MG63 (cell line): ENCODE data around the gene UNC13A. TPM values are rescaled to one million over a fixed set of nuclear protein-coding genes. Genes with fewer than 3 reads are reported as not detected.
A peak's percentile ranks its signal among the peaks of the same experiment; 100 is the strongest.
"Not testable (repeated sequence)": the region's sequence is repeated elsewhere in the genome, so short reads cannot be mapped to it uniquely, and the experiment has no call there.

Experiments used
- DNase-seq: peaks from one replicate; pipeline ENCODE4 v3.0.0-alpha.2; 2020
- H3K27me3 ChIP-seq: fragments of 250-450 bp; sonication (Bioruptor Pico); 2 replicates; pipeline ENCODE4 v1.5.1; 2020; ENCODE audit warnings: mild to moderate bottlenecking, moderate library complexity
- H3K36me3 ChIP-seq: fragments of 250-450 bp; sonication (Bioruptor Pico); 2 replicates; pipeline ENCODE4 v1.5.1; 2020; ENCODE audit warnings: mild to moderate bottlenecking, moderate library complexity
- H3K4me3 ChIP-seq: fragments of 250-450 bp; sonication (Bioruptor Pico); 2 replicates; pipeline ENCODE4 v1.5.1; 2020; ENCODE audit warnings: mild to moderate bottlenecking, moderate library complexity
- H3K9me3 ChIP-seq: fragments of 250-450 bp; sonication (Bioruptor Pico); 2 replicates; pipeline ENCODE4 v1.5.1; 2020; ENCODE audit warnings: mild to moderate bottlenecking, moderate library complexity
- total RNA-seq: library from RNA; depleted of rRNA; stranded (reverse); fragments of >200 nt; shearing (Covaris generic); gene quantifications from 2 replicates; pipeline ENCODE4 v1.2.3, GENCODE V29; 2014; ENCODE audit warnings: low replicate concordance

UNC13A gene
- total RNA-seq, 1 experiment from 2014 or later = 0.10 TPM

DNA sequence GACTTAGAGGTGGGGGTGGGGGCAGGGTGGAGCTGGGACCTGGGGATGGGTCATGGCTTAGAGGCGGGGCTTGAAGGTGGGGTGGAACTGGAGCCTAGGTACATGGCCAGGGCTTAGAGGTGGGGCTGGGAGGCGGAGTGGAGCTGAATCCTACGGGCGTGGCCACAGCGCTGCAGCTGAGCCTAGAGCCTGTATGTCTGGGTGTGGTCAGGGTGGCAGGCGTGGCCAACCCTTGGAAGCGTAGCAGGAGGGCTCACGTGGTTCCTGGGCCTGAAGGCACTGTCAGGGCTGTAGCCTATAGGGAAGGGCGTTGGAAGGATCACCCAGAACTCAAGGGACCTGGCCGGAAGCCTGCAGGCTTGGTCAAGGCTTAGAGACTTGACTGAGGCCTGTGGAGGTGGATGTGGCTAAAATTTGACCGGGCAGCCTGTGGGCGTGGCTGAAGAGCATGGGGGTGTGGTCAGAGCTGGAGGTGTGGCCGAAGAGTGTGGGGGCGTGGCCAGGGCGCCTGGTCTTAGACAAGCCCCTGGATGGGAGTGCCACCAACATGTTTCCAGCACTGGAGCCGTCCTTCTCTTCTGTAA lies 108.4 kb downstream of the UNC13A start:
- H3K27me3 ChIP-seq = no peaks in the 10 kb centered on the region
- DNase-seq = peak; percentile 48
- peaks cover 64% of the 10 kb centered on the region for H3K36me3 ChIP-seq
- H3K9me3 ChIP-seq = no peaks in the 10 kb centered on the region
- no peak overlapping the region for H3K4me3 ChIP-seq

DNA sequence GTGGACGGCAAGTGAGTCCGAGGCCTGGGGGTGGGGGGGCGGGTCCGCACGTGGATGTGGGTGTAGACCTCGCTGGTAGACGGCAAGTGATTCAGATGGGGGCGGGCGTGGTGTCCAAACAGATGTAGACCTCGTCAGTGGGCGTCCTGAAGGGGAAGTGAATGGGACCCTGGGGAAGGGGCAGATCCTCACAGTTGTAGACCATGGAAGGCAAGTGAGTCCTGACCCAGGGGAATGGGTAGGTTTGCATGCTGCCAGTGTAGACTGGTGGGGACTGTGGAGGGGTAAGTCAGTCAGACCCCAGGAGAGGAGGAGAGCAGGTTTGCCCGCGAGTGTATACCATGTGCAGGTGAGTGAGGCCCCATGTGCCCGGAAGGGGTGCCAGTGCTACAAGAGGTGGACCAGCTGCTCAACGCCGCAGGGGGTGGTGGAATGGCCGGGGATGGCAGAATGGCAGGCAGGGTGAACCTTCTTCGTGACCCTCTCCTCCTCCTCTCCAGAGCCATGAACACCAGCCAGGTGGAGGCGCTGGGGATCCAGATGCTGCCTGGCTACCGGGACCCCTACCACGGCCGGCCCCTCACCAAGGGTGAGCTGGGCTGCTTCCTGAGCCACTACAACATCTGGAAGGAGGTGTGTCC lies 110.6 kb downstream of the UNC13A start:
- no peak for DNase-seq
- peaks cover 78% of the 10 kb centered on the region for H3K36me3 ChIP-seq
- no peak overlapping the region for H3K4me3 ChIP-seq
- H3K27me3 ChIP-seq = no peaks in the 10 kb centered on the region
- H3K9me3 ChIP-seq = no peaks in the 10 kb centered on the region

DNA sequence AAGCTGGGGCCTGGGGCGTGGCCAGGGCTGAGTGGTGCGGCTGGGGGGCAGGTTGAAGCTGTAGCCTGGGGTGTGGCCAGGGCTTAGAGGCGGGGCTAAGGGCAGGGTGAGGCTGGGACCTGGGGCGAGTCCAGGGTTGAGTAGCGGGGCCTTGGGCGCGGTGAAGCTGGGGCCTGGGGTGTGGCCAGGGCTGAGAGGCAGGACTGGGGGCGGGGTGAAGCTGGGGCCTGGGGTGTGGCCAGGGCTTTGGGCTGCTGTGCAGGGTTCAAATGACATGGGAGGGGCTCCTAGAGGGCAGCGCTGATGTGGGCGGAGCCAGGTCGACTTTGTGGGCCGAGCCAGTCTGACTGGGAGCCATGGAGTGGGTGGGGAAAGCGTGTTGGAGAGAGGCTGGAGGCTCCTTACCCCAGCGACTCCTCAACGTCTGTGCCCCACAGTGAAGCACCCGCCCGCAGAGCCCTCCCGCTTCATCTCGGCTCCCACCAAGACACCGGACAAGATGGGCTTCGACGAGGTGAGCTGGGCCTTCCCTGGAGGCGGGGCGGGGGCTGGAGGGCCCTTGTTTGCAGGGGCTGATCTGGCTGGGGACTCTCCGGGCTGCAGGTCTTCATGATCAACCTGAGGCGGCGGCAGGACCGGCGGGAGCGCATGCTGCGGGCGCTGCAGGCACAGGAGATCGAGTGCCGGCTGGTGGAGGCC lies 111.2 kb downstream of the UNC13A start:
- H3K36me3 ChIP-seq = peaks cover 84% of the 10 kb centered on the region
- H3K9me3 ChIP-seq = no peaks in the 10 kb centered on the region
- H3K4me3 ChIP-seq = no peak overlapping the region
- no peaks in the 10 kb centered on the region for H3K27me3 ChIP-seq
- DNase-seq = peak; percentile 48

DNA sequence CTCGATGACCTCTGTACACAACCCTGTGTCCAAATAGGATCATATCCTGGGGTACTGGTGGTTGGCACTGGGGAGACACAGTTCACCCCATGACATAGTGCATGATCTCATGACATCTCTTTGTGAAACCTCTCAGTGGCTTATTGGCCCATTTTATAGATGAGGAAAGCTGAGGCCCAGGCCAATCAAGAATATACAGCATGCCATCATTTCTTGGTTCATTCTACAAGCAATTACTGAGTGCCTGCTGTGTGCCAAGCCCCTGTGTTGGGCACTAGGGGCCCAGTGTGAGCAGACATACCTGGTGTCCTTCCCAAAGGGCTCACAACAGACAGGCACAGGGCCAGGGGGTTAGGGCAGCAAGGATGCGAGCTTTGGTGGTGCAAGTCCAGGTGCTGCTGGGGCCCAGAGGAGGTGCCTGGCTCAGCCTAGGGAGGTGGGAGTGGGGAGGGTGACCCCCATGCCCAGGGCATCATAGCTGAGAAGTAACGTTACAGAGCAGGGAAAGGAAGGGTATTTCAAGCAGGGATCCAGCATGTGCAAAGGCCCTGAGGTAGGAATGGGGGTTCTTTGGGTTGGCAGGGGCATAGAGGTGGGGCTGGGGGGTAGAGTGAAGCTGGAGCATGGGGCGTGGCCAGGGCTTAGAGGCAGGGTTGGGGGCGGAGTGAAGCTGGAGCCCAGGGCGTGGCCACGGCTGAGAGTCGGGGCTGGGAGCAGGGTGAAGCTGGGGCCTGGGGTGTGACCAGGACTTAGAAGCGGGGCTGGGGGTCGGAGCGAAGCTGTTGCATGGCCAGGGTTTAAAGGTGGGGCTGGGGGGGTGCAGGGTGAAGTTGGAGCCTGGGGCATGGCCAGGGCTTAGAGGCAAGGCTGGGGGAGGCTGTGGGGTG lies 112.0 kb downstream of the UNC13A start:
- Histone ChIP-seq H3K4me3 (no peak overlapping the region), H3K9me3 (no peaks in the 10 kb centered on the region), H3K27me3 (no peaks in the 10 kb centered on the region), H3K36me3 (peaks cover 80% of the 10 kb centered on the region)
- peak; percentile 30 for DNase-seq

DNA sequence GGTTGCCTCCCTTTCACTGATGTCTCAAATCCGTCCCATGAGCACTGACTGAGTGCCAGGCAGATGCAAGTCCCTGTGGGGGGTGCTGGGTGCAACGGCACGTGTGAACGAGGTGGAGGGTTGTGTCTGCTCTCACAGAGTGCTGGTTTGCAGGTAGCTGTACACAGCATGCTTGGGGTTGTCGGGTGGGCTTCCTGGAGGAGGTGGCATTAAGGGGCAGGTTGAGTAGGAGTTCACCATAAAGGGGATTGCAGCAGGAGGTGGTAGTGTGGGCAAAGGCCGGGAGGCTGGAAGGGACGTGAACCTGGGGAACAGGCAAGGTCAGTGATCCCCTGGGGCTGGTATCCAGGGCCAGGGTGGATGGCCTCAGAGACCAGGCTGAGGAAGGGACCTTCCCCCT lies 115.5 kb downstream of the UNC13A start:
- no peak for DNase-seq
- peaks cover 84% of the 10 kb centered on the region for H3K36me3 ChIP-seq
- H3K4me3 ChIP-seq = no peak overlapping the region
- no peaks in the 10 kb centered on the region for H3K9me3 ChIP-seq
- H3K27me3 ChIP-seq = no peaks in the 10 kb centered on the region

GRCh38 chr19:17570791-17571190 lies 117.4 kb downstream of the UNC13A start:
- H3K36me3 ChIP-seq = peaks cover 89% of the 10 kb centered on the region
- H3K9me3 ChIP-seq = no peaks in the 10 kb centered on the region
- H3K4me3 ChIP-seq = no peak overlapping the region
- no peaks in the 10 kb centered on the region for H3K27me3 ChIP-seq
- no peak for DNase-seq

DNA sequence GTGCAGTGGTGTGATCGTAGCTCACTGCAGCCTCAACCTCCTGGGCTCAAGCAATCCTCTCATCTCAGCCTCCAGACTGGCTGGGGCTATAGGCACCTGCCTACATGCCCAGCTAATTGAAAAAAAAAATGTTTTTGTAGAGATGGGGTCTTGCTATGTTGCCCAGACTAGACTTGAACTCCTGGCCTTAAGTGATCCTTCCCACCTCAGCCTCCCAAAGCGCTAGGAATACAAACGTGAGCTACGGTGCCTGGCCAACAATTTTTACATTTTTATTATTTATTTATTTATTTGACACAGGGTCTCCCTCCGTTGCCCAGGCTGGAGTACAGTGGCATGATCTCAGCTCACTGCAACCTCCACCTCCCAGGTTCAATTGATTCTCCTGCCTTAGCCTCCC lies 117.9 kb downstream of the UNC13A start:
- H3K27me3 ChIP-seq, DNase-seq, H3K9me3 ChIP-seq, H3K4me3 ChIP-seq: not testable (repeated sequence)
- peaks cover 89% of the 10 kb centered on the region for H3K36me3 ChIP-seq

- no peak for DNase-seq
- H3K4me3 ChIP-seq = no peak overlapping the region
- H3K36me3 ChIP-seq = peaks cover 82% of the 10 kb centered on the region
- H3K9me3 ChIP-seq = no peaks in the 10 kb centered on the region
- H3K27me3 ChIP-seq = no peaks in the 10 kb centered on the region
These were observed 120.2 kb downstream of the UNC13A start for GRCh38 chr19:17567940-17568339.

- H3K9me3 ChIP-seq = no peaks in the 10 kb centered on the region
- H3K4me3 ChIP-seq = no peak overlapping the region
- peaks cover 80% of the 10 kb centered on the region for H3K36me3 ChIP-seq
- no peaks in the 10 kb centered on the region for H3K27me3 ChIP-seq
- DNase-seq = no peak
These were observed 122.5 kb downstream of the UNC13A start for GRCh38 chr19:17565611-17566010.

DNA sequence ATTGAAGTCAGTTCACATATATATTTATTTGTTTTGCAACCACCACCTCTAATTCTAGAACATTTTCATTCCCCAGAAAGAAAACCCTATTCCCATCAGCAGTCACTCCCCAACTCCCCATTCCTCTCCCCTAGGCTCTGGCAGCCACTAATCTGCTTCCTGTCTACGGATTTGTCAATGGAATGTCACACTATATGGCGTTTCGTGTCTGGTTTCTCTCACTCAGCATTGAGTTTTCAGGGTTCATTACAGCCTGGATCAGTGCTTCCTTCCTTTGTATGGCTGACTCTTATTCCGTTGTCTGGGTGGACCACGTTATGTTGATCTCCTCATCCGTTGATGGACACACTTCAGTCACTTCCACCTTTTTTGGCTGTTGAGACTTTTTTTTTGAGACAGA lies 123.4 kb downstream of the UNC13A start:
- no peak for DNase-seq
- H3K4me3 ChIP-seq = no peak overlapping the region
- H3K36me3 ChIP-seq = peaks cover 80% of the 10 kb centered on the region
- H3K27me3 ChIP-seq = no peaks in the 10 kb centered on the region
- no peaks in the 10 kb centered on the region for H3K9me3 ChIP-seq

- peaks cover 74% of the 10 kb centered on the region for H3K36me3 ChIP-seq
- H3K9me3 ChIP-seq = no peaks in the 10 kb centered on the region
- DNase-seq = no peak
- no peaks in the 10 kb centered on the region for H3K27me3 ChIP-seq
- no peak overlapping the region for H3K4me3 ChIP-seq
These were observed 125.6 kb downstream of the UNC13A start for GRCh38 chr19:17562561-17562960.

- Histone ChIP-seq H3K9me3 (no peaks in the 10 kb centered on the region), H3K36me3 (peaks cover 74% of the 10 kb centered on the region), H3K4me3 (no peak overlapping the region), H3K27me3 (no peaks in the 10 kb centered on the region)
- no peak for DNase-seq
These were observed 126.1 kb downstream of the UNC13A start for GRCh38 chr19:17562097-17562496.

GRCh38 chr19:17560205-17560595 lies 128.0 kb downstream of the UNC13A start:
- H3K9me3 ChIP-seq = no peaks in the 10 kb centered on the region
- no peaks in the 10 kb centered on the region for H3K27me3 ChIP-seq
- H3K4me3 ChIP-seq = no peak overlapping the region
- DNase-seq = no peak
- peaks cover 64% of the 10 kb centered on the region for H3K36me3 ChIP-seq

DNA sequence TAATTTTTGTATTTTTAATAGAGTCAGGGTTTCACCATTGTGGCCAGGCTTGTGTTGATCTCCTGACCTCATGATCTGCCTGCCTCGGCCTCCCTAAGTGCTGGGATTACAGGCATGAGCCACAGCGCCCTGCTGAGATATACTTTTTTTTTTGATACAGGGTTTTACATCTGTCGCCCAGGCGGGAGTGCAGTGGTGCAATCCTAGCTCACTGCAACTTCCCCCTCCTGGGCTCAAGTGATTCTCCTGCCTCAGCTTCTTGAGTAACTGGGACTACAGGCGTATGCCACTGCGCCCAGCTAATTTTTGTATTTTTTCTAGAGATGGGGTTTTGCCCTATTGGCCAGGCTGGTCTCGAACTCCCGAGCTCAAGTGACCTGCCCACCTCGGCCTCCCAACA lies 130.7 kb downstream of the UNC13A start:
- H3K4me3 ChIP-seq = no peak overlapping the region
- no peaks in the 10 kb centered on the region for H3K9me3 ChIP-seq
- no peak for DNase-seq
- H3K27me3 ChIP-seq = no peaks in the 10 kb centered on the region
- peaks cover 52% of the 10 kb centered on the region for H3K36me3 ChIP-seq

- H3K4me3 ChIP-seq = peak overlapping the region; percentile 91
- no peaks in the 10 kb centered on the region for H3K9me3 ChIP-seq
- no peak for DNase-seq
- H3K36me3 ChIP-seq = peaks cover 48% of the 10 kb centered on the region
- H3K27me3 ChIP-seq = no peaks in the 10 kb centered on the region
These were observed 131.2 kb downstream of the UNC13A start for GRCh38 chr19:17556995-17557394.

GRCh38 chr19:17555929-17556813 lies 132.0 kb downstream of the UNC13A start:
- Histone ChIP-seq H3K36me3 (peaks cover 42% of the 10 kb centered on the region), H3K27me3 (no peaks in the 10 kb centered on the region), H3K4me3 (peak overlapping the region; percentile 91), H3K9me3 (no peaks in the 10 kb centered on the region)
- peak; percentile 88 for DNase-seq
